ENCODE data around the gene SCN5A.

SCN5A gene

DNA sequence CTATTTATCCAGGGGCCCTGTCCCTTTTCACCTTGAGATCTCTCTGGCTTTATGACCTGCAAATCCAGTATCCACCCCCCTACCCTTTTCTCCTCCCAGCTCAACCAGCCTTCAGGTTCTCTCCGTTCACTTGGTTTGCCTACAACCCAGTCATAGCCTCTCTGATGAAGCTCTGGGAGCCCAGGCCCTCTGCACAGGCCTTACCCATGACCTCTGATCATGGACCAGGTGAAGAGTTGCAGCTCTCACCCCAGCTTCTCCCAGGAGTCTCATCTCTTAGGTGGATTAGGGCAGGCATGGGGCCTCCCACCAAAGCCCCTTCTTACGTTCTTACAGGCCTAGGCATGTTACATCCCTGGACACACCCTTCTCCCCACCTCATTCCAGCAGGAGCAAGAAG is 93.6 kb downstream of the SCN5A start:
- no peak for DNase-seq

DNA sequence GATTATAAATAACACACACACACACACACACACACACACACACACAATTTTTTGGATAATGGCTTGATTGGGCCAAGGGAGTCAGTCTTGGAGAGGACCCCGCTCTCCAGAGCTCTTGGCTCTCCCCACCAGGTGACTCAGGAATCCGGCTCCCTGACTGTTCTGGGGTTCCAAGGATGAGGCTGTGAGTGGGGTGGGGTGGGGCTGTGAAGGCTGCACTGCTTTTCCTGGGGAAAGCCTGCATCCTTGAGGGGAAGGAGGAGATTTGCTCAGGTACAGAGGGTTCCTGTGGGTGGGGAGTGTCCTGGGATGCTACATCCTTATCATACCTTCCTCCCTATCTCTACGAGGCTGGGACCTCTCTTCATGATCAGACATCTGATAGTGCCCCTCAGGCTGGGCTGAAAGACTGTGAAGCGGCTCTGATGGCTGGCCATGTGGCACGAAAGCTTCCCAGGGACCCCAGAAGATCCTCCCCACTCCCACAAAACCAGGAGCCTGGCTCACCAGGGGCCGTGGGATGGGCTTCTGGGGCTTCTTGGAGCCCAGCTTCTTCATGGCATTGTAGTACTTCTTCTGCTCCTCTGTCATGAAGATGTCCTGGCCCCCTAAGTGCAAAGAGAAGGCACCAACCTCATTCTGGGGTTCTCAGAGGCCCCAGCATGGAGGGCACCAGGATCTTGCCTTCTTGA is 94.2 kb downstream of the SCN5A start:
- DNase-seq, result no peak

GRCh38 chr3:38554127-38554827 is 95.2 kb downstream of the SCN5A start:
- DNase-seq, result no peak

- no peak for DNase-seq
These were observed 96.4 kb downstream of the SCN5A start for GRCh38 chr3:38553071-38553470.

DNA sequence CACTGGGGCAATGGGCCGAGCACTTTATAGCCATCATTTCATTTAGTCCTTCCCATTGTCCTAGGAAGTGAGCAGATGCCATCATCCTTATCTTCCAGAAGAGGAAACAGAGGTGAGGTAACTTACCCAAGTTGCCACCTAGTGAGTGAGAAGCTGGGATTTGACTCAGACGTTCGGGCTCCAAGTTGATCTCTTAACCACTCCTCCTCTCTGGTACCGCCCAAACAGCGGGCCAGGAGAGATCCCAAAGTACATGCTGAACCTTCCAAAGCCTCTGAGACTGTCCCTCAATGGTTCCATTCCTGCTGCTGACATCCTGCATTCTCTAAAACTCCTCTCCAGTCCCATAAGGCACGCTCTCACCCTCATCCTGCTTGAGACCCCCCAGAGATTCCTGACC is 97.1 kb downstream of the SCN5A start:
- no peak for DNase-seq

GRCh38 chr3:38551026-38551832 is 98.3 kb downstream of the SCN5A start:
- no peak for DNase-seq

GRCh38 chr3:38549957-38550840 is 99.3 kb downstream of the SCN5A start:
- DNase-seq, result no peak

- no peak for DNase-seq
These were observed 100.0 kb downstream of the SCN5A start for GRCh38 chr3:38549486-38549885.

DNA sequence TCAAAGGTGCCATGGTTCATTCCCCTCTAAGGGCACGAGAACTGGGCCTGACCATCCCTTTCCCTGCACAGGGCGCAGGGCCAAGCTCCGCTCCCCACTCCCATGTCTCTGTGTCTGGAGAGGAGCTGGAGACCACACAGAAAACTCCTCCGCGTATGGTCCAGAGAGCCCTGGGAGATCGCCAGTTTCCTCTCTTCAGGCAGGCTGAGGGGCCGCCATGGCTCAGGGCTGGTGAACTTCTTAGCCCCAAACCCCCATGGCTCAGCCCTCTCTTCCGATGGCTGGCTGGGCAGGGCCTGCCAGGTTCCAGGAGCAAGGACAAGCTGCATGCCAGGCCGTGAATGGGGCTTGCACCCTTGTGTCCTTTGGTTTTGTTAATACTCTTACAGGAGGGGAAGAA is 100.4 kb downstream of the SCN5A start:
- DNase-seq, result no peak

DNA sequence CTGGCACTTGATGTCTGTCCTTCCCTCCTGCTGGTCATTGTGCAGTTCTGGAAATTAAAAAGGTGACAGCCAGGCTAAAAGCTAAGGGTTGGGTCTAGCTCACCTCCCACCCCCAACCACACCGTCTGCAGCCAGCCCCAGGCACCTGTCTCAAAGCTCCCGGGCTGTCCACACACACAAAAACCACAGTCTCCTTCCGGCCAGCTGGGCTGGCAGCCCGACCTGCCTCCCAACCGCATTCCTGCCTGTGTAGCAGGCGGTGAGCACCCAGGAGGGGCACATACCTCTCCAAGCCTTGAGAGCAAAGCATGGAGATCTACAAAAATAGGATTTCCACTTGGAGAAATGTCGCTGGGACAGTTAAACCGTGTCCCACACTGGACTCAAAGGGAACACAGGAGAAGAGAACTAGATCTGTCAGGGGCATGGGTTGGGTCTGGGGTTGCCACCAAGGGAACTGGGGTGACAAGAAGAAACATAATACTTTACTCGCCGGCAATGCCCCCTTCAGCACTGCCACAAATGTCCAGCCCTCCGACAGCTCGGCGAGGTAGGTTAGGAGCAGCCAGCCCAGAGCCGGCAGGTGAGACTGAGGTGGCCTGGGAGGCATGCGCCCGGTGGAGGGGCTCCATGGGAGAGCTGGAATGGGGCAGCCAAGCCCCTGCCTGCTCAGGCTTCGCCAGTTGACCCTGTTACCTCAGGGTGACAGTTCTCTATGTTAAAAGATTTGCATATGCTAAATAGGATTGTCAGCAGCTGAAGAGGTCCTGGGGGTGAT is 101.1 kb downstream of the SCN5A start:
- no peak for DNase-seq

DNA sequence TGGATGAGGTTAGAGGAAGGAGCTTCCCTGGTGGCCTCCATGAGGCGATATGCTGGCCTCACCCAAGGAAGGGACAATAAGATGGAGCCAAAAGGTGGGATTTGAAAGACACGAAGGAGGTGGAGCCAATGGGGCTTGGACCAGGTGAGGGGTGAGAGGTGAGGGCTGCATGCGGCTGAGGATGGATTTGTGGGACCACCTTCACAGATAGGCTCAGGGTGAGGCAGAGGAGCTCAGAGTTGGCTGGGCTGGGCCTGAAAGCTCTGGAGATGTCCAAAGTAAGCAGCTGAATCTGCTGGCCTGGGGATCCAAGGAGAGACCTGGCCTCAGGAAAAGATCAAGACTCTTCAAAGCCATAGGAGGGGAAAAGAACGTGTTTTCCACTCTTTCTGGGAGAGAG is 103.5 kb downstream of the SCN5A start:
- no peak for DNase-seq

DNA sequence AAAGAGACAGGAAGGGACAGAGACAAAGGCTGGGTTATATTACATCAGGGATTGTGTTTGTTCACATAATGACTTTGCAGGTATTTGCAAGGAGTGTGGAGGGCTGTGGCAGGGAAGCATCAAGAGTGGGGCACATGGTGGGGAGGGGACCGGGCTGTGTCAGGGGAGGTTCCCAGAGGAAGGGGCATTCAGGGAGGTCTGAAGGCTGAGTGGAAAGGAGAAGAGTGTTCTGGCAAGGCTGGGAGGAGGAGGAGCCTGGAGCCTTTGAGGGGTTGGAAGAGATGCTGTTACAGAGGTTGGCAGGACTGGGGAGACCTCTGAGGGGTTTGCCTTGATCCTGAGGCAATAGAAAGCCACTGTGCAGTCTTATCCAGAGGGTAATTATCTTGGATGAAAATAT is 103.9 kb downstream of the SCN5A start:
- no peak for DNase-seq

DNA sequence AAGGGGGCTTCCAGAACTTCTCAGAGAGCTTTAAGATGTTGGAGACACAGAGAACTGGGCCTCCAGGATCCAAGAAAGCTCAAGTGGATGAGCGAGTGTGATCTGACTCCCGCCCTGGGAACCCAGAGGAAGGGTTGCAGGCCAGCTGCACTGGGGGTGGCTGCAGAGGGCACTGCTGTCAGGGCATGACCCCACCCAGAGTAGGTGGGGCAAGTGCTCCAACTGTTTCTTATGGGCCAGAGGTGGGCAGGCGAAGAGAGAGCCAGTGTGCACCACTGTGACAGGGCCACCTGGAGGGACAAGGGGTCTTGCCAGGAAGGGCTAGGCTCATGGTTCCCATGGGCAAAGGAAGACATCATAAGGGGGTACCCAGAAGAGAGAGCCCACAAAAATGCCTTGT is 104.6 kb downstream of the SCN5A start:
- no peak for DNase-seq

- DNase-seq, result no peak
These were observed 105.9 kb downstream of the SCN5A start for GRCh38 chr3:38543586-38543985.

GRCh38 chr3:38542401-38543298 is 106.8 kb downstream of the SCN5A start:
- no peak for DNase-seq

- DNase-seq, result no peak
These were observed 107.7 kb downstream of the SCN5A start for GRCh38 chr3:38541806-38542205.

- DNase-seq, result no peak
These were observed 110.6 kb downstream of the SCN5A start for GRCh38 chr3:38538773-38539353.

DNA sequence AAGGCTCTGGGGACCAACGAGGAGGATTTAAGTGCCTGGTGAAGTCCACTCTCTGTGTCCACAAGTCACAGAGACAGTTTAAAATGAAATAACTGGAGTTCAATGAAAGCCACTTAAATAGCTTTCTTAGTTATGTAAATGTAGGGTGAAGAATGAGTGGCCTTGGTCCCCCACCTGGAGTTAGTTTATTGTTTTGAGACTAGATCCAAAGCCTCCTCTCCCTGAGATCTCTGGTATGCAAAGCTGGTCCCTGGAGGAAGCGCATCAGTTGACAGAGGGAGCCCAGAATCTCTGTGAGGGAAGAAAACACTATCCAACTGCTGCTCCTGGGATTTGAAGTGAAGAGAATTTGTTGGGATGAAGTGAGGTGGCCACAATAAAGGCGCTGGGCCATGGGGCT is 112.8 kb downstream of the SCN5A start:
- DNase-seq, result no peak

- DNase-seq, result no peak
These were observed 114.9 kb downstream of the SCN5A start for GRCh38 chr3:38534604-38535003.

- no peak for DNase-seq
These were observed 115.3 kb downstream of the SCN5A start for GRCh38 chr3:38534180-38534579.

All from NCI-H2029 treated with DMSO at 0.1 percent for 48 hours (cell line).